Thyroid gland (tissue), 4 donors: ENCODE data around the gene ZNRF1. TPM values are rescaled to one million over a fixed set of nuclear protein-coding genes. Genes with fewer than 3 reads are reported as not detected.

ENCODE experiments used
- DNase-seq, 2 donors: peaks; one replicate each; pipeline ENCODE4 v3.0.0-alpha.2; 2019
- H3K27ac ChIP-seq, 3 donors: fragments of 200-600 bp; sonication (generic); 1 replicate in 2 of 3; 2 replicates in 1 of 3; pipeline ENCODE4 v1.5.1; 2016 to 2019; ENCODE audit warnings: mild to moderate bottlenecking in 1 of 3, moderate library complexity in 1 of 3
- H3K27me3 ChIP-seq: fragments of 200-600 bp; sonication (generic); one replicate; pipeline ENCODE4 v1.5.1; 2019
- H3K36me3 ChIP-seq, 2 donors: fragments of 200-600 bp; sonication (generic); one replicate each; pipeline ENCODE4 v1.5.1; 2016 to 2019
- H3K4me1 ChIP-seq, 2 donors: fragments of 200-600 bp; sonication (generic); one replicate each; pipeline ENCODE4 v1.5.1; 2017 to 2019
- H3K4me3 ChIP-seq, 3 donors: fragments of 200-600 bp; sonication (generic); replicated peaks in 1 of 3; 1 replicate in 2 of 3; 2 replicates in 1 of 3; pipeline ENCODE4 v1.5.1; 2016; ENCODE audit warnings: mild to moderate bottlenecking in 1 of 3
- H3K9me3 ChIP-seq: fragments of 200-600 bp; sonication (generic); one replicate; pipeline ENCODE4 v1.5.1; 2017
- POLR2A ChIP-seq, 2 donors: fragments of 450-650 bp; IDR thresholded peaks; one replicate each; pipeline ENCODE4 v1.6.1; 2017; ENCODE audit warnings: antibody characterized with exemption in 2 of 2, mild to moderate bottlenecking in 2 of 2, moderate library complexity in 1 of 2
- WGBS, 2 donors: methylation state at CpG; one replicate each; pipeline ENCODE4 v1.1.5; 2017; 5-methylcytosine and 5-hydroxymethylcytosine counted together
- intact Hi-C: fragments of 100-400 bp; cut with DNase I; formaldehyde crosslinking; loops from one replicate; pipeline ENCODE4 v1.15.1; 2023
- total RNA-seq, 4 donors: library from RNA; depleted of rRNA; stranded (reverse); fragments of >200 nt; gene quantifications; one replicate each; pipeline ENCODE4 v1.2.3, GENCODE V29; 2016
- TF ChIP-seq, protein P1 (sequence below), 6 experiments: fragments of 200-600 bp in 3 of 6; fragments of 450-650 bp in 3 of 6; sonication (generic) in 3 of 6; IDR thresholded peaks; one replicate each; pipeline ENCODE4 v1.5.1; 2016 to 2019; ENCODE audit warnings: antibody characterized with exemption in 6 of 6, mild to moderate bottlenecking in 2 of 6, inconsistent platforms in 1 of 6, moderate library complexity in 1 of 6

ZNRF1 gene
- total RNA-seq, 4 donors from 2014 or later, result 47.4 to 94.5 (median 57.4) TPM

DNA sequence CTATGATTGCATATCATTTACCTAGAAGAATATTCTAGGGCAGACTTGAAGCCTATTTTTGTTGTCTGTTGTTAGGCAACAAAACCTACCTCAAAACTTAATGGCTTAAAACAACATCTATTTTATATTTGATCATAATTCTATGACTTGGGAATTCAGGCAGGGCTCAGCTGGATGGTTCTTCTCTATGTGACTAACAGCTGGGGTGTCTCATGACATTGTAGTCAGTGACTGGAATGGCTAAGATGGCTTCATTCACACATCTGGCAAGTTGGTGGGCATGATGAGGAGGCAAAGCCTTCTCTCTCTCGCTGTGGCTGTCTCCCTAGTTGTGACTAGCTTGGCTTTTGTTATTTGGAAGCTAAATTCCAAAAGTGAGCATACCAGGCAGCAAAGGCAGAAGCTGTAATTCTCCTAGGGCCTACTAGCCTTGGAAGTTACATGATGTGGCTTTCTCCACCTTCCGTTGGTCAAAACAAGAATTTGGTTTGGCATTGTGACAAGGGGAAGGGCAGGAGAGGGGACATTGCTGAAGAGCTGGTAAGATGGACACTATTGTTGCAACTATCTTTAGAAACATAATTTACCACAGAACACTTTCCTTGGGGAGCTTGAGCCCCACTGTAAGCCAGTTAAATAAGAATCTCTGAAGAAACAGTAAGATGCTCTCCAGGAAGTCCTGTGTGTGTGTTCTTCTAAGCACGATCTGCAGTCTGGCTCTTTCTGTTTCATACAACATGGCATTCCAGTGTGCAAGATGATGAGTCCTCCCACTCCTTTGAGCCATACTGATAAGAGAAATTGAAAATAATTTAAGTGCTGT lies 39.4 kb downstream of the ZNRF1 start:
- intact Hi-C loops, result no loop called here
- Histone ChIP-seq H3K4me1 (peaks cover 17 to 18% of the 10 kb centered on the region in 2 donors), H3K9me3 (no peaks in the 10 kb centered on the region), H3K27ac (no peak overlapping the region), H3K27me3 (no peaks in the 10 kb centered on the region), H3K36me3 (no peaks in the 10 kb centered on the region), H3K4me3 (no peak overlapping the region)
- DNase-seq, result no peak
- 68 to 81% methylated on average over 3 of the region's 3 CpGs for WGBS, 2 donors
- TF ChIP-seq, protein P1, sequence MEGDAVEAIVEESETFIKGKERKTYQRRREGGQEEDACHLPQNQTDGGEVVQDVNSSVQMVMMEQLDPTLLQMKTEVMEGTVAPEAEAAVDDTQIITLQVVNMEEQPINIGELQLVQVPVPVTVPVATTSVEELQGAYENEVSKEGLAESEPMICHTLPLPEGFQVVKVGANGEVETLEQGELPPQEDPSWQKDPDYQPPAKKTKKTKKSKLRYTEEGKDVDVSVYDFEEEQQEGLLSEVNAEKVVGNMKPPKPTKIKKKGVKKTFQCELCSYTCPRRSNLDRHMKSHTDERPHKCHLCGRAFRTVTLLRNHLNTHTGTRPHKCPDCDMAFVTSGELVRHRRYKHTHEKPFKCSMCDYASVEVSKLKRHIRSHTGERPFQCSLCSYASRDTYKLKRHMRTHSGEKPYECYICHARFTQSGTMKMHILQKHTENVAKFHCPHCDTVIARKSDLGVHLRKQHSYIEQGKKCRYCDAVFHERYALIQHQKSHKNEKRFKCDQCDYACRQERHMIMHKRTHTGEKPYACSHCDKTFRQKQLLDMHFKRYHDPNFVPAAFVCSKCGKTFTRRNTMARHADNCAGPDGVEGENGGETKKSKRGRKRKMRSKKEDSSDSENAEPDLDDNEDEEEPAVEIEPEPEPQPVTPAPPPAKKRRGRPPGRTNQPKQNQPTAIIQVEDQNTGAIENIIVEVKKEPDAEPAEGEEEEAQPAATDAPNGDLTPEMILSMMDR (IDR thresholded peaks at IDR 0.05), result no peak
- no peak for TF ChIP-seq POLR2A (IDR thresholded peaks at IDR 0.05)

DNA sequence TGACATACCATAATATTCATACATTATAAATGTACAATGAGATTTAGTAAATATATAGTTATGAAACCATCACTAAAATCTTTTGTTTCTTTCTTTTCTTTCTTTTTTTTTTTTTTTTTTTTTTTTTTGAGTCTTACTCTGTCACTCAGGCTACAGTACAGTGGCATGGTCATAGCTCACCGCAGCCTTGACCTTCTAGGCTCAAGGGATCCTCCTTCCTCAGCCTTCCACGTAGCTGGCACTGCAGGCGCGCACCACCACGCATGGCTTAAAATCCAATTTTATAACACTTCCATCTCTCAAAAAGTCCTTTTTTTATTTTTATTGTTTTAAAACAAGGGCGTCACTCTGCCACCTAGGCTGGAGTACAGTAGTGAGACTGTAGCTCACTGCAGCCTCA lies 41.1 kb downstream of the ZNRF1 start:
- Histone ChIP-seq H3K9me3 (no peaks in the 10 kb centered on the region), H3K27ac (no peak overlapping the region), H3K27me3 (no peaks in the 10 kb centered on the region), H3K36me3 (no peaks in the 10 kb centered on the region), H3K4me1 (peaks cover 31 to 34% of the 10 kb centered on the region in 2 donors), H3K4me3 (no peak overlapping the region)
- TF ChIP-seq, protein P1 (IDR thresholded peaks at IDR 0.05), result no peak
- TF ChIP-seq POLR2A (IDR thresholded peaks at IDR 0.05), result no peak
- no peak for DNase-seq
- intact Hi-C loops, result no loop called here
- WGBS, 2 donors, result 65 to 98% methylated on average over 6 of the region's 6 CpGs

DNA sequence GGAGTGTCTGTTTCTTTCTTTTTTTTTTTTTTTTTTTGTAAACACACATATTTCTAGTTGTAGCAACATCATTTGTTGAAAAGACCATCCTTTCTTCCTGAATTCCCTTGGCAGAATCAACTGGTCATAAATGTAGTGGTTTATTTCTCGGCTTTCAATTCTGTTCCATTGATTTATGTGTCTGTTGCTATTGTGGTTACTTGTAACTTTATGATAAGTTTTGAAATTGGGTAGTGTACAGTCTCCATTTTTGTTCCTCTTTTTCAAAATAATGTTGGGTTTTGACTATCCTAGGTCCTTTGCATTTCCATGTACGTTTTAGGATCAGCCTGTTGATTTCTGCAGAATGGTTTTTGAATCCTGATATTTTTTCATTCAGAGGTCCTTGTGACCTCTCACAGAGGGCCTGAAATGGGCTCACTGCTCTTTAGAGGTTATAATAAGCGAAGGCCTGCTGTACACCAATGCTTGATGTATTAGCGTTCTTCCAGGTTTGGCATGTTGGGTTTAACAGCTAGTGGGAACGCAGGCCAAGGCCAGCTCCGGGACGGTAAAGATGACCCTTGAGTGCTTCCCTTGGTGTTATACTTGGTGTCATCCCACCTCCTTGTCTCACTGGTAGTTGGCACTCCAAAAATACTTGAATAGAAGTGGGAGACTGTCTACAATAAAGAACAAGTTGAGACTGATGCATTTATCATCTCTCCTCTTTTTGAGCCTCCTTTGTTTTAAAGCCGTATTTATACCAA lies 43.8 kb downstream of the ZNRF1 start:
- Histone ChIP-seq H3K9me3 (no peaks in the 10 kb centered on the region), H3K4me3 (no peak overlapping the region), H3K4me1 (peaks cover 45 to 50% of the 10 kb centered on the region in 2 donors), H3K27ac (peak overlapping the region; percentile 73 to 83 (median 74)), H3K27me3 (no peaks in the 10 kb centered on the region), H3K36me3 (no peaks in the 10 kb centered on the region)
- intact Hi-C loops, result no loop called here
- no peak for DNase-seq
- no peak for TF ChIP-seq POLR2A (IDR thresholded peaks at IDR 0.05)
- TF ChIP-seq, protein P1 (IDR thresholded peaks at IDR 0.05), result no peak
- WGBS, 2 donors, result 40 to 49% methylated on average over 8 of the region's 8 CpGs

DNA sequence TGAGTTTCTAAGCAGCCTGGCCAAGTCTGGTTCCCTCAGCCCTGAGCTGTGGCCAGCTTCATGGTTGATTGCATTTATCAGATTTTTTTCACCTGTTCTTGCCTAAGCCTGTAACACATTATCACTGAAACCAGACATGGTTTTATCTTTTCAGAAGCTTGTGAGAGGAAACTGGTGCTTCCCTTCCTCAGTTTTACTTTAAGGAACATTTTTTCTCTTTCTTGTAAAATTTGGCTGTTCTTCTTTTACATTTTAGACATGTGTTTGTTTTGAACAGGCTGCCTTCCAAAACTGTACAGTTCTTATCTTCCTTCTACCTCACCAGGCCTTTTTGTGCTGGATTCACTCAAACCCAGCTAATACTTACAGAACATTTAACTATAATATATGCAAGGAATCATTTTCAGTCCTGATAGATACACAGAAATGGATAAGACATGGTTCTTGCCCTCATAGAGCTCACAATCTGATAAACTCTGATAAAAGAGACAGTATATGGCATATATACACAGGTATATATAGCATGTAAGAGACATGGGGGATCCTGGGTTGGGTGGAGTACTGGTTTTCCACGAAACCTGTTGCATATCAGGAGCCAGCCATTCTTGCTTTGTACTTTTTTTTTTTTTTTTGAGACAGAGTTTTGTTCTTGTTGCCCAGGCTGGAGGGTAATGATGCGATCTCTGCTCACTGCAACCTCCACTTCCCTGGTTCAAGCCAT lies 44.5 kb downstream of the ZNRF1 start:
- intact Hi-C loops, result no loop called here
- H3K27me3 ChIP-seq, result no peaks in the 10 kb centered on the region
- no peaks in the 10 kb centered on the region for H3K36me3 ChIP-seq
- peak; percentile 60 to 64 for DNase-seq
- TF ChIP-seq, protein P1 (IDR thresholded peaks at IDR 0.05), result no peak
- WGBS, 2 donors, result 92 to 93% methylated on average over 2 of the region's 2 CpGs
- H3K9me3 ChIP-seq, result no peaks in the 10 kb centered on the region
- H3K4me3 ChIP-seq, result no peak overlapping the region
- peaks cover 52 to 56% of the 10 kb centered on the region in 2 donors for H3K4me1 ChIP-seq
- peak overlapping the region; percentile 73 to 83 (median 74) for H3K27ac ChIP-seq
